Neural cell (in vitro differentiated cells): ENCODE measurements around the gene UTP3. TPM values are rescaled to one million over a fixed set of nuclear protein-coding genes. Genes with fewer than 3 reads are reported as not detected.
A peak's percentile ranks its signal among the peaks of the same experiment; 100 is the strongest.
"Not testable (repeated sequence)": the region's sequence is repeated elsewhere in the genome, so short reads cannot be mapped to it uniquely, and the experiment has no call there.

Experiments used
- H2AFZ ChIP-seq: fragments of 200-600, 300-800 bp; sonication (generic), shearing (Covaris generic); 2 replicates; pipeline ENCODE4 v1.6.0; 2014; ENCODE audit warnings: low read depth, mild to moderate bottlenecking, antibody characterized with exemption, low read length, moderate library complexity
- H3F3A ChIP-seq: fragments of 200-600 bp; shearing (Covaris generic); 2 replicates; pipeline ENCODE4 v1.6.1; 2016; ENCODE audit warnings: mild to moderate bottlenecking, moderate library complexity, mixed read lengths, antibody characterized with exemption, low read length; ENCODE audit not compliant: insufficient read depth, poor library complexity, severe bottlenecking
- H3K27ac ChIP-seq: fragments of 200-600, 300-800 bp; sonication (generic), shearing (Covaris generic); 2 replicates; pipeline ENCODE4 v1.5.1; 2014; ENCODE audit warnings: mild to moderate bottlenecking, low read length, moderate library complexity
- H3K27me3 ChIP-seq: fragments of 300-800, 200-600 bp; sonication (generic), shearing (Covaris generic); 2 replicates; pipeline ENCODE4 v1.6.0; 2014; ENCODE audit warnings: mild to moderate bottlenecking, low read depth, low read length, moderate library complexity; ENCODE audit not compliant: insufficient read depth
- H3K36me3 ChIP-seq: fragments of 300-800, 200-600 bp; sonication (generic), shearing (Covaris generic); 2 replicates; pipeline ENCODE4 v1.5.1; 2014; ENCODE audit warnings: mild to moderate bottlenecking, antibody characterized with exemption, low read length, moderate library complexity; ENCODE audit not compliant: insufficient read depth
- H3K4me2 ChIP-seq: fragments of 300-800, 200-600 bp; sonication (generic), shearing (Covaris generic); 2 replicates; pipeline ENCODE4 v1.6.0; 2014; ENCODE audit warnings: mild to moderate bottlenecking, low read length
- H3K4me3 ChIP-seq: fragments of 300-800, 200-600 bp; sonication (generic), shearing (Covaris generic); 2 replicates; pipeline ENCODE4 v1.5.1; 2014; ENCODE audit warnings: mild to moderate bottlenecking, low read length, moderate library complexity
- H3K79me2 ChIP-seq: fragments of 200-600 bp; shearing (Covaris generic); replicated peaks from 2 replicates; pipeline ENCODE4 v1.6.0; 2014; ENCODE audit warnings: mild to moderate bottlenecking, low read length, moderate library complexity; ENCODE audit not compliant: insufficient read depth
- H3K9ac ChIP-seq: fragments of 300-800, 200-600 bp; sonication (generic), shearing (Covaris generic); 2 replicates; pipeline ENCODE4 v1.6.1; 2016; ENCODE audit warnings: mild to moderate bottlenecking, low read length, mixed read lengths
- H3K9me2 ChIP-seq: fragments of 200-600 bp; shearing (Covaris generic); 2 replicates; pipeline ENCODE4 v1.6.1; 2016; ENCODE audit warnings: mild to moderate bottlenecking, low read length, mixed read lengths; ENCODE audit not compliant: insufficient read depth
- H3K9me3 ChIP-seq: fragments of 200-600, 300-800 bp; sonication (generic), shearing (Covaris generic); 2 replicates; pipeline ENCODE4 v1.6.1; 2016; ENCODE audit warnings: mild to moderate bottlenecking, mixed run types, low read length, moderate library complexity, mixed read lengths
- H4K20me1 ChIP-seq: fragments of 200-600 bp; shearing (Covaris generic); 2 replicates; pipeline ENCODE4 v1.6.1; 2016; ENCODE audit warnings: mild to moderate bottlenecking, mixed run types; ENCODE audit not compliant: insufficient read depth
- EP300 ChIP-seq: fragments of 450-650 bp; conservative IDR thresholded peaks from 2 replicates; pipeline ENCODE4 v1.6.1; 2014; ENCODE audit warnings: antibody characterized with exemption, mild to moderate bottlenecking, moderate library complexity; ENCODE audit not compliant: poor library complexity, severe bottlenecking
- EZH2 ChIP-seq: fragments of 200-600, 300-800 bp; shearing (Covaris generic), sonication (generic); IDR thresholded peaks from 2 replicates; pipeline ENCODE4 v1.6.1; 2014; ENCODE audit warnings: antibody characterized with exemption, low read length, borderline replicate concordance, mild to moderate bottlenecking; ENCODE audit not compliant: insufficient read depth, poor library complexity, severe bottlenecking
- MXI1 ChIP-seq: fragments of 450-650 bp; conservative IDR thresholded peaks from 2 replicates; pipeline ENCODE4 v1.6.1; 2014; ENCODE audit warnings: antibody characterized with exemption, mild to moderate bottlenecking; ENCODE audit not compliant: poor library complexity, severe bottlenecking
- POLR2AphosphoS5 ChIP-seq: IDR thresholded peaks from 2 replicates; pipeline ENCODE4 v1.6.1; 2012
- RAD21 ChIP-seq: fragments of 450-650 bp; conservative IDR thresholded peaks from 2 replicates; pipeline ENCODE4 v1.6.1; 2014; ENCODE audit warnings: antibody characterized with exemption, mild to moderate bottlenecking, moderate library complexity
- SMC3 ChIP-seq: fragments of 450-650 bp; conservative IDR thresholded peaks from 2 replicates; pipeline ENCODE4 v1.6.1; 2014; ENCODE audit warnings: antibody characterized with exemption, mild to moderate bottlenecking, moderate library complexity; ENCODE audit not compliant: poor library complexity
- TAF1 ChIP-seq: IDR thresholded peaks from 2 replicates; pipeline ENCODE4 v1.6.1; 2012; ENCODE audit warnings: low read depth
- polyA plus RNA-seq: library from polyadenylated mRNA; depleted of rRNA; stranded (reverse); fragments of >200 nt; gene quantifications from 2 replicates; pipeline ENCODE4 v1.2.3, GENCODE V29; 2014
- TF ChIP-seq, protein P1 (sequence below): fragments of 450-650 bp; IDR thresholded peaks from 2 replicates; pipeline ENCODE4 v1.5.1; 2014; ENCODE audit warnings: antibody characterized with exemption, mild to moderate bottlenecking, moderate library complexity; ENCODE audit not compliant: poor library complexity, severe bottlenecking
- TF ChIP-seq, protein P2 (sequence below): IDR thresholded peaks from 2 replicates; pipeline ENCODE4 v1.6.1; 2012; ENCODE audit warnings: borderline replicate concordance

The UTP3 gene
- polyA plus RNA-seq, 1 donor from 2014 or later = 11.3 TPM

DNA sequence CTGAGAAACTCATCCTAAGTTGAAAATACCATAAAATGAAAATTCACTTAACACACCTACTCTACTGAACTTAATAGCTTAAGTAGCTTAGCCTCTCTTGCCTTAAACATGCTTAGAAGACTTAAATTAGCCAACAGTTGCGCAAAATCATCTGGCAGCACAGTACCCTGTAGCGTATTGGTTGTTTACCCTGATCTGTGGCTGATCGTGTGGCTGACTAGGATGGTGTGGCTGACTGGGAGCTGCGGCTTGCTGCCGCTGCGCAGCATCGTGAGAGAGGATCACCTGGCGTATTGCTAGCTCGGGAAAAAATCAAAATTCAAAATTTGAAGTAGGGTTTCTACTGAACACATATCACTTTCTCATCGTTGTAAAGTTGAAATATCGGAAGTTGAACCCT, 39.8 kb downstream of the UTP3 start:
- H3K9me3 ChIP-seq = no peaks in the 10 kb centered on the region
- H3K9me2 ChIP-seq = no peaks in the 10 kb centered on the region
- H3K9ac ChIP-seq = no peak overlapping the region
- no peaks in the 10 kb centered on the region for H3K36me3 ChIP-seq
- no peak overlapping the region for H2AFZ ChIP-seq
- H3K4me2 ChIP-seq = no peak overlapping the region
- H3K27ac ChIP-seq = no peak overlapping the region
- H3K4me3 ChIP-seq = peak overlapping the region; percentile 40
- H3K27me3 ChIP-seq = no peaks in the 10 kb centered on the region
- no peak for TF ChIP-seq RAD21
- no peak for TF ChIP-seq POLR2AphosphoS5
- no peak for TF ChIP-seq SMC3
- TF ChIP-seq, protein P1, sequence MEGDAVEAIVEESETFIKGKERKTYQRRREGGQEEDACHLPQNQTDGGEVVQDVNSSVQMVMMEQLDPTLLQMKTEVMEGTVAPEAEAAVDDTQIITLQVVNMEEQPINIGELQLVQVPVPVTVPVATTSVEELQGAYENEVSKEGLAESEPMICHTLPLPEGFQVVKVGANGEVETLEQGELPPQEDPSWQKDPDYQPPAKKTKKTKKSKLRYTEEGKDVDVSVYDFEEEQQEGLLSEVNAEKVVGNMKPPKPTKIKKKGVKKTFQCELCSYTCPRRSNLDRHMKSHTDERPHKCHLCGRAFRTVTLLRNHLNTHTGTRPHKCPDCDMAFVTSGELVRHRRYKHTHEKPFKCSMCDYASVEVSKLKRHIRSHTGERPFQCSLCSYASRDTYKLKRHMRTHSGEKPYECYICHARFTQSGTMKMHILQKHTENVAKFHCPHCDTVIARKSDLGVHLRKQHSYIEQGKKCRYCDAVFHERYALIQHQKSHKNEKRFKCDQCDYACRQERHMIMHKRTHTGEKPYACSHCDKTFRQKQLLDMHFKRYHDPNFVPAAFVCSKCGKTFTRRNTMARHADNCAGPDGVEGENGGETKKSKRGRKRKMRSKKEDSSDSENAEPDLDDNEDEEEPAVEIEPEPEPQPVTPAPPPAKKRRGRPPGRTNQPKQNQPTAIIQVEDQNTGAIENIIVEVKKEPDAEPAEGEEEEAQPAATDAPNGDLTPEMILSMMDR = no peak
- no peak for TF ChIP-seq EZH2
- TF ChIP-seq TAF1 = no peak
- TF ChIP-seq, protein P2, sequence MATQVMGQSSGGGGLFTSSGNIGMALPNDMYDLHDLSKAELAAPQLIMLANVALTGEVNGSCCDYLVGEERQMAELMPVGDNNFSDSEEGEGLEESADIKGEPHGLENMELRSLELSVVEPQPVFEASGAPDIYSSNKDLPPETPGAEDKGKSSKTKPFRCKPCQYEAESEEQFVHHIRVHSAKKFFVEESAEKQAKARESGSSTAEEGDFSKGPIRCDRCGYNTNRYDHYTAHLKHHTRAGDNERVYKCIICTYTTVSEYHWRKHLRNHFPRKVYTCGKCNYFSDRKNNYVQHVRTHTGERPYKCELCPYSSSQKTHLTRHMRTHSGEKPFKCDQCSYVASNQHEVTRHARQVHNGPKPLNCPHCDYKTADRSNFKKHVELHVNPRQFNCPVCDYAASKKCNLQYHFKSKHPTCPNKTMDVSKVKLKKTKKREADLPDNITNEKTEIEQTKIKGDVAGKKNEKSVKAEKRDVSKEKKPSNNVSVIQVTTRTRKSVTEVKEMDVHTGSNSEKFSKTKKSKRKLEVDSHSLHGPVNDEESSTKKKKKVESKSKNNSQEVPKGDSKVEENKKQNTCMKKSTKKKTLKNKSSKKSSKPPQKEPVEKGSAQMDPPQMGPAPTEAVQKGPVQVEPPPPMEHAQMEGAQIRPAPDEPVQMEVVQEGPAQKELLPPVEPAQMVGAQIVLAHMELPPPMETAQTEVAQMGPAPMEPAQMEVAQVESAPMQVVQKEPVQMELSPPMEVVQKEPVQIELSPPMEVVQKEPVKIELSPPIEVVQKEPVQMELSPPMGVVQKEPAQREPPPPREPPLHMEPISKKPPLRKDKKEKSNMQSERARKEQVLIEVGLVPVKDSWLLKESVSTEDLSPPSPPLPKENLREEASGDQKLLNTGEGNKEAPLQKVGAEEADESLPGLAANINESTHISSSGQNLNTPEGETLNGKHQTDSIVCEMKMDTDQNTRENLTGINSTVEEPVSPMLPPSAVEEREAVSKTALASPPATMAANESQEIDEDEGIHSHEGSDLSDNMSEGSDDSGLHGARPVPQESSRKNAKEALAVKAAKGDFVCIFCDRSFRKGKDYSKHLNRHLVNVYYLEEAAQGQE = no peak
- no peak for TF ChIP-seq MXI1
- TF ChIP-seq EP300 = no peak
- peaks cover 11% of the 10 kb centered on the region for H4K20me1 ChIP-seq
- peaks cover 88% of the 10 kb centered on the region for H3K79me2 ChIP-seq
- no peaks in the 10 kb centered on the region for H3F3A ChIP-seq

DNA sequence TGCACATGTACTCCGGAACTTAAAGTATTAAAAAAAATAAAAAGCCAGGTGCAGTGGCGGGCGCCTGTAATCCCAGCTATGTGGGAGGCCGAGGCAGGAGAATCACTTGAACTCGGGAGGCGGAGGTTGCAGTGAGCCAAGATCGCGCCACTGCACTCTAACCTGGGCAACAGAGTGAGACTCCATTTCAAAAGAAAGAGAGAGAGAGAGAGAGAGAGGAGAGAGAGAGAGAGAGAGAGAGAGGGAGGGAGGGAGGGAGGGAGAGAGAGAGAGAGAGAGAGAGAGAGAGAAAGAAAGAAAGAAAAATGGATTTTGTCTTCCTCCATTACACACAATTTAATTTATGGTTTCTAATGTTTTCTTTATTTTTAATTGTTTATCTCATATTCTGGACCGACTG, 44.5 kb downstream of the UTP3 start:
- not testable (repeated sequence) for H3K9me3 ChIP-seq, H3K36me3 ChIP-seq, H3K4me2 ChIP-seq, H3K9ac ChIP-seq, H3K27ac ChIP-seq, H3F3A ChIP-seq, H2AFZ ChIP-seq, H3K4me3 ChIP-seq, H3K9me2 ChIP-seq, H3K27me3 ChIP-seq
- peaks cover 16% of the 10 kb centered on the region for H4K20me1 ChIP-seq
- peaks cover 72% of the 10 kb centered on the region for H3K79me2 ChIP-seq
